GM21447 (cell line): ENCODE measurements around the gene BCAP31.
"Not testable (repeated sequence)": the region's sequence is repeated elsewhere in the genome, so short reads cannot be mapped to it uniquely, and the experiment has no call there.

Experiments
- ATAC-seq: cut with Tn5 transposase; IDR thresholded peaks from one replicate; pipeline ENCODE4 v1.9.1; 2021; ENCODE audit not compliant: unreplicated experiment

Gene BCAP31

DNA sequence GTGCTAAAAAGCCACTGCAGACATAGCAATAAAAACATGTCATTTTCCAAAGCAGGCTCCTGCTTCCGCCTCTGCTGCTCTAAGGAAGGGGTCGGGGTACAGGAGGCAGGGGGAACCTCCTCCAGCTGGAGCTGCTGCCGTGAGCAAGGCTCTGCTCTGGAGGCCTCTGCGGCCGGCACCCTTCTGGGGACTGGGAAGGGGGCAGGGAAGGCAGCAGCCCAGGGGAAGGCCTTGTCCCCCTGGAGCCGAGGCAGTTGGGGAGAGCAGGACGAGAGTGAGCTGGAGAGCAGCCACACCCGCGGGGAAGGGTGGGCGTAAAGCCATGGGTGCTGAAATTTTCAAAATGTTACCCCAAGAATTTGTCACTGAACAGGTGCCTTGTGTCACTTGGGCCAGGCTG, 27.6 kb downstream of the BCAP31 start:
- ATAC-seq, result not testable (repeated sequence)

DNA sequence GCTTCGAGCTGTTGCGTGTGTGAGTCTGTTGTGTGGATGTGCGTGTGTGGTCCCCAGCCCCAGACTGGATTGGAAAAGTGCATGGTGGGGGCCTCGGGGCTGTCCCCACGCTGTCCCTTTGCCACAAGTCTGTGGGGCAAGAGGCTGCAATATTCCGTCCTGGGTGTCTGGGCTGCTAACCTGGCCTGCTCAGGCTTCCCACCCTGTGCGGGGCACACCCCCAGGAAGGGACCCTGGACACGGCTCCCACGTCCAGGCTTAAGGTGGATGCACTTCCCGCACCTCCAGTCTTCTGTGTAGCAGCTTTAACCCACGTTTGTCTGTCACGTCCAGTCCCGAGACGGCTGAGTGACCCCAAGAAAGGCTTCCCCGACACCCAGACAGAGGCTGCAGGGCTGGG, 28.1 kb downstream of the BCAP31 start:
- ATAC-seq, result no peak

DNA sequence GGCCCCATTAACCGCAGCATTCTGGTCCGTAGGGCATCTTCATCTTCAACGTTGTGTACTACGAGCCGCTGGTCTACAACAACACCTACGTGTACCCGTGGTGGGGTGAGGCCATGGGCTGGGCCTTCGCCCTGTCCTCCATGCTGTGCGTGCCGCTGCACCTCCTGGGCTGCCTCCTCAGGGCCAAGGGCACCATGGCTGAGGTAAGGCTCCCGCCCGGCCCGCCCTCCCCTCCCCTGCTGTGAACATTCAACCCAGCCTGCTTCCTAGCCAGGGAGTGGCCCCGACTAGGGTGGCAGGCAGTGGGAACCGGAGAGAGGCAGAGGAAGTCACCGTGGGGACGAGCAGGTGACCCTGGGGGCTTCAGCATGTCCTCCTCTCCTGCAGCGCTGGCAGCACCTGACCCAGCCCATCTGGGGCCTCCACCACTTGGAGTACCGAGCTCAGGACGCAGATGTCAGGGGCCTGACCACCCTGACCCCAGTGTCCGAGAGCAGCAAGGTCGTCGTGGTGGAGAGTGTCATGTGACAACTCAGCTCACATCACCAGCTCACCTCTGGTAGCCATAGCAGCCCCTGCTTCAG, 29.4 kb downstream of the BCAP31 start:
- ATAC-seq, result no peak

DNA sequence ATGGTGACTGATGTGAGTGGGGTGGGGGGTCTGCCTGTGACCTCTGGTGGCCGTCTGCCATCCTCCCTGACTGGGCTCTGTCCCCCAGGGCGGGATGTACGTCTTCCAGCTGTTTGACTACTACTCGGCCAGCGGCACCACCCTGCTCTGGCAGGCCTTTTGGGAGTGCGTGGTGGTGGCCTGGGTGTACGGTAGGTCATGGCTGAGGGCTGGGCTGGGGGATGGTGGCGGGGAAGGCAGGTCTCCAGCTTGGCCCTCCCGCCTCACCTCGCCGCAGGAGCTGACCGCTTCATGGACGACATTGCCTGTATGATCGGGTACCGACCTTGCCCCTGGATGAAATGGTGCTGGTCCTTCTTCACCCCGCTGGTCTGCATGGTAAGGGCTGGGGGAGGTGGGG, 29.9 kb downstream of the BCAP31 start:
- not testable (repeated sequence) for ATAC-seq

DNA sequence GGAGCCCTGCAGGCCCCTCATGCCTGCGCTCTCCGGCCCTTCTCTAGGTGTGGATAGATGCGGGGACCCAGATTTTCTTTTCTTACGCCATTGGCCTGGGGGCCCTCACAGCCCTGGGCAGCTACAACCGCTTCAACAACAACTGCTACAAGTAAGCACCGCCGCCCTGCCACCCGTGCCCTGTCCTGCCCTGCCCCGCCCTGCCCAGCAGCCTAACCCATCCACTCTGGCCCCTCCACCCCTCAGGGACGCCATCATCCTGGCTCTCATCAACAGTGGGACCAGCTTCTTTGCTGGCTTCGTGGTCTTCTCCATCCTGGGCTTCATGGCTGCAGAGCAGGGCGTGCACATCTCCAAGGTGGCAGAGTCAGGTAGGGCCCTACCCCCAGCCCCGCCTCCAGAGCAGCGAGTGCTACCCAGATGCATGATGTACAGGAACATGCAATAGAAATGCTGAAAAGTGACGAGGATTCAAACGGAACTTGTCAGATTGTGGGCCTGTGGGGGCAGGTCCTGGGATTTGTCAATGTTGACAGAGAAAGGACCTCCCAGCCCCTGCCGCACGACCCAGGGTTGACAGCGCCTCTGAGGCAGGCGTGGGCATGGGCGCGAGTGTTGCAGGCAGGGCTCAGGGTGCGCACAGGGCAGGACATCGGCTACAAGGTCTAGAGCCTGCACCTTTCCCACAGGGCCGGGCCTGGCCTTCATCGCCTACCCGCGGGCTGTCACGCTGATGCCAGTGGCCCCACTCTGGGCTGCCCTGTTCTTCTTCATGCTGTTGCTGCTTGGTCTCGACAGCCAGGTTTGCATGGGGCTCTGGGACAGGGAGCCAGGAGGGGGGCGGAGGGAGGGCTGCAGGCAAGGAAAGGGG, 30.7 kb downstream of the BCAP31 start:
- ATAC-seq, result no peak

DNA sequence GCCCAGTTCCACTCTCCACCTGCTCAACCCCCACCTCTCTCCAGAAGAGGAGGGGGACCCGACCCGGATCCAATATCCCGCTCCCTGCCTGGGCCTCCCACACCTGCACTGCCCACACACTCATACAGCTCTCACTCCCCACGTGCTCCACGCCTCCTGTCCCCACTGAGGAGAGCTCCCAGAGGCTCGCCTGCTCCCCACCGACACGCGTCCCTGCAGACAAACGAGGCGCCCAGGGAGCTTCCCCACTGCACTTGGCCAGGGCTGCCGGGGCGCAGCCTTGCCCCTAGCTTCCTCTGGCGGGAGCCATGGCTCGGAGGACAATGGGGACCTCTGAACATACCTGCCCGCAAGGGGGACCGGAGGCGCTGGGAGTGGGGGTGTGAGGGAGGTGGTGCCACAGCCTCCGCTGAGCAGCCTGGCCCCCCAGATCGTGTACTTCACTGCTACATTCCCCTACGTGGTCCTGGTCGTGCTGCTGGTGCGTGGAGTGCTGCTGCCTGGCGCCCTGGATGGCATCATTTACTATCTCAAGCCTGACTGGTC, 31.5 kb downstream of the BCAP31 start:
- ATAC-seq, result no peak

DNA sequence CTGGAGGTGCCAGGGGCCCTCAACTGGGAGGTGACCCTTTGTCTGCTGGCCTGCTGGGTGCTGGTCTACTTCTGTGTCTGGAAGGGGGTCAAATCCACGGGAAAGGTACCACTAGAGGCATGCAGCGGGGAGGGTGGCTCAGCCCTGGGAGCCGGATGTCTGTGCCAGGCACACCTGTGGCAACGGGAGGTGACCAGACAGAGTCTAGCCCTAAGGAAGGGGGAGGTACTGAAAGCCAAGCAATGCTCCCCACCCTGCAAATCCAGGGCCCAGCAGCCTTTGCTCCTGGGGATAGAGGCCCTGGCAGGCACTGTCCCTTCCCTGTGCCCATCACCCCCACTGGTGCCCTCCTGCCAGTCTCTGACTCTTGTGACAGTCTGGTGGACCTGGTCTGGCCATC, 32.2 kb downstream of the BCAP31 start:
- ATAC-seq, result no peak

DNA sequence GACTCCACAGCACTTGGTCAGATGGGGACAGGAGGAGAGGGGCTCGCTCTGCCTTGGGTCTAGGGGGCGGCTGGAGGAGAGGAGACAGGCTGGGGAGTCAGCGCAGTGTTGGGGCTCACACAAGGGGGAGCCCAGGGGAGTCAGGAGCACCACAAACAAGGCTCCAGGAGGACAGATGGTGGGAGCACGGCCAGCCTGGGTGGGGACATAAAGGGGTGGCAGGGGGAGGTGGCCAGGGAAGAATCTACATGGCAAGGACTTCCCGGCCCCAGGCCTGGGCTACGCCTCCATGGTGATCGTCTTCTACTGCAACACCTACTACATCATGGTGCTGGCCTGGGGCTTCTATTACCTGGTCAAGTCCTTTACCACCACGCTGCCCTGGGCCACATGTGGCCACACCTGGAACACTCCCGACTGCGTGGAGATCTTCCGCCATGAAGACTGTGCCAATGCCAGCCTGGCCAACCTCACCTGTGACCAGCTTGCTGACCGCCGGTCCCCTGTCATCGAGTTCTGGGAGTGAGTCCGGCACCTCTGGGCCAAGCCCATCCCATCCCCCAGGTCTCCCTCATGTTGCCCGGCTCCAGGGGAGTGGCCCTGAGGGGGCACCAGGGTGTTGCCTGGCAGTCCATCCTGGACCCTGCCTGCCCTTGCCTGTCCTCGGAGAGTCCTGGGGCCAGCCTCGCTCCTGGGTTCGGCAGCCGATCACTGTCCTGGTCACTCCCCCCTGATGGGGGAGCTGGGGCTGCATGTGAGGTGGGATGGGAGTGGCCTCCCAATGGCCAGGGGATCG, 33.0 kb downstream of the BCAP31 start:
- not testable (repeated sequence) for ATAC-seq

DNA sequence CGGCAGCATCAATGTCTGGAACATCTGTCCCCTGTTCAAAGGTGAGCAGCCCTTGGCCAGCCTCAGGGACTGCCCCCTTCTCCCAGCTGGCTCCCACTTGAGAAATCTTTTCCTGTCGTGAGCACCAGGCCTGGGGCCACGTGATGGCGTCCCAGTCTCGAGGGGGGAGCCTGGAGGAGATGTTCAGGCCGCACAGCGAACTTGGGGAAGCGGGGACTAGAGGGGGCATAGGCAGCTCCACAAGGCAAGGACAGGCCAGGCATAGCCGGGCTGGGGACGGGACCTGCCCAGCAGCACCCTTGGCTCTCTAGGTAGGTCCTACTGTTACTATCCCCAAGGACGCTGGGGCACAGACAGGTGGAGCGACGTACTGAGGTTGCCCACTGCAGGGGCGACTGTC, 33.7 kb downstream of the BCAP31 start:
- ATAC-seq, result no peak

DNA sequence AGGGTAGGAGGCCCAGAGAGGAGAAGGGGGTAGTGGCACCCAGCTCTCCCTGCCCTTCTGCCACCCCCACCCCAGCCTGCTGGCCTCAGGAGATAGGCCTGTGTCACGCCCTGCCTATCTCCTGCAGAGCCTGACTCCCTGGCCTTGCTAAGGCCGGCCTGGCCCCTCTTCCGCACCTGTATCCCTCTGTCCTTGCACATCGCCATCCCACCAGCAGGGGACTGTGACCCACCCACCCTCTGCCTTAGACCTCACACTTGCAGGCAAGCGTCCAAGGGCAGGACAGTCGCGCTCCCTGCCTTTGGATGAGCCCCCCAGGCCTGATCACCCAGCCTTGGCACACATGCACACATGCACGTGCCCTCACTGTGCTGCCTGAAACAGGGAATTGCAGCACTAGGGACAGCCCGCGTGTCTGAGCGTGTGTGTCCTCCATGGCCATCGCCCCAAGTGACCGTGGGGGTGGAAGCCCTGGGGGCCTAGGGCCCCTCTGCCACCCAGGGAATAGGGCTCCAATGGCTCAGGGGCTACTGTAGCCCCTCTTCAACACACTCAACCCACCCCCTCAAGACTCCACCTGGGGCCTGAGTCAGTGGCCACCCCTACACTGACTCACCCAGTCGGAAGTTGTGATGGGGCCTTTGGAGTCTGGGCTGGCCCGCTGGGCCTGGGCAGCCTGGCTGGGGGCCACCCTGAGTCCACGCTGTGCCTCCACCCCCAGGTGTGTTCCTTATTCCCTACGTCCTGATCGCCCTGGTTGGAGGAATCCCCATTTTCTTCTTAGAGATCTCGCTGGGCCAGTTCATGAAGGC, 34.3 kb downstream of the BCAP31 start:
- no peak for ATAC-seq

DNA sequence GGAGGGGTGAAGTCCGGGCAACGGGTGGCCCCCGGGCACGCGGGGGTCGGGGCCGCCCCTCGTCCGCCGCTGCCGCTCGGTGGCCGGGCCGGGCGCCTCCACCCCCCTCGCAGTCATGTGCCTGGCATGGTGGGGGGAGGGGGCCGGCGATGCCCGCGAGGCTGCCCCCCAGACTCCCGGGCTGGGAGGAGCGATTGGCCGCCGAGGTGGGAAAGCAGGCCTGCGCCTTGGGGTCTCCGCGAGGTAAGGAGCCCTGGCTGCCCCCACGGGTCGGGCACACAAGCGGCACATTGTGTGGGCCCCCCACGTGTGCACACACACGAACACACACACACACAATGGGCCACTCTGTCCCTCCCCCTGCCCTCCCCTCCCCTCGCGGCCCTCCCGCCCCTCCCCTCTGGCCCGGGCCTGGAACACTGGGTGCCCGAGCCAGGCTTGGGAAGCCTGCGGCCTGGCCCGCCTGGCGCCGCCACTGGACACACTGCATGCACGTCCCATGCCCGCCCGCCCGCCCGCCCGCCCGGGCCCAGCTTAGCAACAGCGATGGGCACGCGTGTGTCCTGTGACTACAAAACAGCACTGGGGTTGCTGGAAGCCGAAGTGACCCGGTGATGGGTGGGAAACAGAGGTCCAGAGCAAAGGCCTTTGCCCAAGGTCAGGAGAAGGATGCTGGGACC, 35.1 kb downstream of the BCAP31 start:
- ATAC-seq, result no peak

DNA sequence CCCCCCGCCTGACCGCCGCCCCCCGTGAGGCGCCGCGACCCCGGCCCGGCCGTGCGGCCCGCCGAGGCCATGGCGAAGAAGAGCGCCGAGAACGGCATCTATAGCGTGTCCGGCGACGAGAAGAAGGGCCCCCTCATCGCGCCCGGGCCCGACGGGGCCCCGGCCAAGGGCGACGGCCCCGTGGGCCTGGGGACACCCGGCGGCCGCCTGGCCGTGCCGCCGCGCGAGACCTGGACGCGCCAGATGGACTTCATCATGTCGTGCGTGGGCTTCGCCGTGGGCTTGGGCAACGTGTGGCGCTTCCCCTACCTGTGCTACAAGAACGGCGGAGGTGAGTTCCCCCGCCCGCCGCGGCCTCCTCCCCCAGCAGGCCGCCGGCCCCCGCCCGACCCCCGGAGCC, 35.7 kb downstream of the BCAP31 start:
- no peak for ATAC-seq

DNA sequence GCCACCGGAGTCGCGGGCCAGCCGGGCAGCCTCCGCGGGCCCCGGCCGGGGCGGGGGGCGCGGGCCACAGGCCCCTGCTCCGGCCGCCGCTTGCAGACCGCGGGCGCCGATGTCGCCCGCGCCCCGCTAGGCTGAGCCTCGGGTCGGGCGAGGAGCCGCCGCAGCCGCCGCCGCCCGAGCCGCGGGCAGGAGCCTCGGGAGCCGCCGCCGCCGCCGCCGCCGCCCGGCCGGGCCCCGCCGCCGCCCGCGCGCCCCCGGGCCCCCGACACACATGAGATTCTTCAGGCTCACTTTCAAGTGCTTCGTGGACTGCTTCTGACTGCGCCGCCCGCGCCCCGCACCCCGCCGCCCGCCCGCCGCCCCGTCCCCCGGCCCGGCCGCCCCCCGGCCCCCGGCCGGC, 36.1 kb downstream of the BCAP31 start:
- ATAC-seq, result no peak

DNA sequence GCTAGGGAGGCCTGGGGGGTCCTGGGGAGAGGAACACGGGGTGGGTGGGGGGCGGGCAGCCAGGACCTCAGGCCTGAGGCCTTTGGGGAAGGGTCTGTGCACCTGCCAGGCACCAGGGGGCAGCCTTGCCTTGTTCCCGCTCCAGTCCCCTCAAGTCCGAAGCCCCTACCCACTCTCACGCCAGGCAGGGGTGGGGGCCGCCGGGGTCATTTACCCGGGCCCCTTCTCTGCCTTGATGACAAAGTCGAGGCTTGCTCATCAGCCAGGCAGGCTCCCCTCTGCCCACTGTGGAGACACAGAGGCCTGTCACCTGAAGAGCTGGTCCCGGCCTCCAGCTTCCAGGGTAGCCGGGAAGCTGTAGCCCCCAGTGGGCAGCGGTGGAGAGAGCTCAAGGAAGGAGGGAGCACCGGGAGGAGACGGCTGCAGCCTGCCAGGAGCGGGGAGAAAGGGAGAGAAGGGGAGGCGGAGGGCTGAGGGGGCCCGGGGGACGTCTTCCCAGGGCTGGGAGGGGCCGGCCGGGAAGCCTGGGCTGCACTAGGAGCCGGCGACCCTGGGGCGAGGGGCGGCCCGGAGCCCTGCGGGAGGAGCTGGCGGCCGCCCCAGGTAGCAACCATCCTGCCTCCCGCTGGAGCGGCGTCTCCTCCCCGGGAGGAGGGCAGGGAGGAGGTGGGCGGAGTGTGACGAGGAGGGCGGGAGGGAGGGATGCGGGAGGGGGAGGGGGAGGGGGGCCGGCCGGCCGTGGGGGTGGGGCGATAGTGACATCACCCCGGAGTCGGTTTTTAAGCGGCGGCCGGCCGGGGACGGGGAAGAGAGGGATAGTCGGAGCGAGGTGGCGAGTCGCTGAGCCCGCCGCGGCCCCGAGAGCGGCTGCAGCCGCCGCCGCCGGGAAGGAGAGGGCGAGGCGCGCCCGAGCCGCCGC, 36.8 kb downstream of the BCAP31 start, which contains the start of gene SLC6A8:
Gene SLC6A8, plus strand, starts transcription at position 806 of the 919 bp plus-strand sequence. CDS start 649 bp downstream, outside the sequence.
- ATAC-seq, result no peak

DNA sequence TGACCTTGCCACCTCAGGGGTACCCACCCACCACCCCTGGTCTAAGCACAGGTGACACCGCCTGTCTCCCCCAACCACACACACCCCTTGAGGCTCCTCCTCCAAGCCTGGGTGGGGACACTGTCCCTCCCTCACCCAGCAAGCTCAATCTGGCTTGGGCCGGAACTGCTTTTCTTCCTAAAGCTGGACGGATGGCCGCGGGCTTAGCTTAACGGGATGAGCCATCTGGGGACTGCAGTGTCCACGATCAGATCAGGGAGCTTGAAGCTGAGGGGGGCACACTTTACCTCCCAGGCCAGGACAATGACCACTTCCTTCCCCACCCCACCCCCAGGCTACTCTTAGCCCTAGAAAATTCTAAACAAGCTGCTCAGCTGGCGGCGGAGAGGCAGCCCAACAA, 37.5 kb downstream of the BCAP31 start:
- ATAC-seq, result no peak

DNA sequence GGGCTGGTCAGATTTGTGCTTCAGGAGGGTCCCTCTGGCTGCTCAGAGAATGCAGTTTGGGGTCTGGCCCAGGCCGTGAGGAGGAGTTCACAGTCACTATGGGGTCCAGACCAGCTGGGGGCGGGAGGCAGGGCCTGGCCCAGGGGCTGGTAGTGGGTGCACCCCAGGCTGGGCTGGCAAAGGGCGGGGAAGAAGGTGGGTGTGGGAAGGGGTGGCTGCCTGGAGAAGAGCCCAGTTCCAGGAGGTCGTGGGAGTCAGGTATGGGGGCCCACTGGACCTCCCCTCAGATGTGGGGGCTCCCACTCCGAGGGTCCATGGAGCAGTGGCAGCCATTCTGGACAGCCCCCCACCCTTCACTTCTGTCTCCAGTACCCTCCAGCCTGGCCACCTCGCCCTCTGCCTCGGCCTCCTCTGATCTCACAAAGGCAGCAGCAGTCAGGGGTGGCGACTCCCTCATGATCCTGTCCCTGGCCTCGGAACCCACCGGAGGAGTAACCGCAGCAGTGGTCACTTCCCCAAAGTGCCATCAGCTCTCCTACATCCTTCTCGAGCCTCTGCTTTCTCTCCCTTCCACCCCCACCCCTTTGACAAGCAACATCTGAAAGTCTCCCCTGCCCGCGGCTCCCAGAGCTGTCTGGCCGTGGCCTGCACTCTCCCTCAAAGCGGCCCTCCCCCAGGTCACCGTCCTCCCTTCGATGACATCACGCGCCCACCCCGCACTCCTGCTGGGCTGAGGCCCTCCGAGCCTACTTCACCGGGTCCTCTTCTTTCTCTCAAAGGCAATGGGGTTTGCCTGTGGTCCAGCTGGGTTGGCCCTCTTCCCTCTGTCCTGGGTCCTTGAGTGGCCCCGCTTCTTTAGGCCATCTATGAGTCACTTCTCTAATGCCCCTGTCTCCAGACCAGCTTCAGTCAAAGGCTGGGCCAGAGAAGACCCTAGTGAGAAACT, 38.2 kb downstream of the BCAP31 start:
- ATAC-seq, result no peak

DNA sequence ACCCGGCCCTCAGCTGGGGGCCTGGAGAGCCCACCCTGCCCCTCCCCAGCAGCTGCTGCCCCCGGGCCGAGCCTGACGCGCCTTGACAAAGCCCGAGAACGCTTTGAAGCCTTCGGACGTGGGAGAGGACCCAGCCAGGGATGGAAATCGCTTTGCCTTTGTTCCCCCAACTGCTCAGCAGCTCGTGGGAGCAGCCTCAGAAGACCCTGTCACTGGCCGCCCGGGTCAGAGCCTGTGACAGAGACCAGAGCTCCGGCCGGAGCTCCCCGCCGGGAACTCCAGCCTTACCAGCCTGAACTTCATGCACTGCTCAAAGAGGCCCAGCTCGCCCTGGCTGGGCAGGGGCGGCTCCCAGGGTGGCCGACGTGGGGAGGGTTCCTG, 39.0 kb downstream of the BCAP31 start:
- ATAC-seq, result no peak
